AG08396 (cell line): Measurements from ENCODE around the gene LIX1L.
"Not testable (repeated sequence)": the region's sequence is repeated elsewhere in the genome, so short reads cannot be mapped to it uniquely, and the experiment has no call there.

Source experiments
- DNase-seq: peaks from one replicate; pipeline ENCODE4 v3.0.0; 2012; ENCODE audit warnings: low spot score, mixed read lengths

LIX1L gene

GRCh38 chr1:145936247-145936646 is 21.6 kb downstream of the LIX1L start:
- DNase-seq: no peak

GRCh38 chr1:145935708-145936107 is 22.1 kb downstream of the LIX1L start:
- no peak for DNase-seq

- not testable (repeated sequence) for DNase-seq
Observed at GRCh38 chr1:145932522-145933009, 25.3 kb downstream of the LIX1L start.

GRCh38 chr1:145927916-145928643 is 29.7 kb downstream of the LIX1L start:
- no peak for DNase-seq

- peak; percentile 89 for DNase-seq
Observed at GRCh38 chr1:145927063-145927886, 30.5 kb downstream of the LIX1L start, which contains the start of gene RBM8A. Gene RBM8A (minus strand): TSS chr1:145927484. CDS start chr1:145927426, 58 bp downstream.

GRCh38 chr1:145926686-145927062 is 31.1 kb downstream of the LIX1L start:
- DNase-seq: no peak

GRCh38 chr1:145922266-145922665 is 35.6 kb downstream of the LIX1L start:
- DNase-seq: no peak

GRCh38 chr1:145920297-145920696 is 37.5 kb downstream of the LIX1L start:
- not testable (repeated sequence) for DNase-seq

- peak; percentile 51 for DNase-seq
Observed at GRCh38 chr1:145918992-145919939, 38.6 kb downstream of the LIX1L start.

- peak; percentile 90 for DNase-seq
Observed at GRCh38 chr1:145918144-145918991, 39.4 kb downstream of the LIX1L start, which contains the start of gene PEX11B. Gene PEX11B (minus strand): TSS chr1:145918717. CDS start chr1:145918688, 29 bp downstream.

GRCh38 chr1:145917595-145917994 is 40.2 kb downstream of the LIX1L start:
- no peak for DNase-seq

GRCh38 chr1:145916745-145917144 is 41.1 kb downstream of the LIX1L start:
- no peak for DNase-seq

- no peak for DNase-seq
Observed at GRCh38 chr1:145912128-145912641, 45.6 kb downstream of the LIX1L start.

GRCh38 chr1:145908653-145909052 is 49.2 kb downstream of the LIX1L start:
- no peak for DNase-seq

GRCh38 chr1:145906954-145907753 is 50.7 kb downstream of the LIX1L start:
- DNase-seq: no peak

GRCh38 chr1:145901312-145902021 is 56.4 kb downstream of the LIX1L start:
- DNase-seq: no peak

- no peak for DNase-seq
Observed at GRCh38 chr1:145898756-145899155, 59.1 kb downstream of the LIX1L start.

GRCh38 chr1:145897969-145898368 is 59.8 kb downstream of the LIX1L start:
- no peak for DNase-seq

GRCh38 chr1:145895471-145895870 is 62.3 kb downstream of the LIX1L start:
- no peak for DNase-seq
